Liver (tissue), 9 donors: ENCODE results near the gene PITPNC1. TPM values are rescaled to one million over a fixed set of nuclear protein-coding genes. Genes with fewer than 3 reads are reported as not detected.

ENCODE experiments used
- DNase-seq: peaks from one replicate; pipeline ENCODE4 v3.0.0-alpha.2; 2017; ENCODE audit warnings: low spot score
- H3K27ac ChIP-seq, 2 donors: one replicate each; pipeline ENCODE4 v1.7.0; 2013; ENCODE audit warnings: inconsistent platforms in 2 of 2, low read length in 2 of 2, control low read depth in 1 of 2, low read depth in 1 of 2, mild to moderate bottlenecking in 1 of 2
- H3K27me3 ChIP-seq, 4 donors: one replicate each; pipeline versions ENCODE4 v1.6.1 to v1.7.0; 2013; ENCODE audit warnings: low read length in 3 of 4, inconsistent platforms in 1 of 4, mild to moderate bottlenecking in 1 of 4, moderate library complexity in 1 of 4; ENCODE audit not compliant: control insufficient read depth in 4 of 4, insufficient read depth in 4 of 4
- H3K36me3 ChIP-seq, 4 donors: one replicate each; pipeline versions ENCODE4 v1.6.1 to v1.7.0; 2013; ENCODE audit warnings: low read length in 3 of 4, mild to moderate bottlenecking in 3 of 4, low read depth in 1 of 4, moderate library complexity in 1 of 4; ENCODE audit not compliant: control insufficient read depth in 4 of 4, insufficient read depth in 3 of 4
- H3K4me1 ChIP-seq, 4 donors: one replicate each; pipeline versions ENCODE4 v1.6.1 to v1.7.0; 2013; ENCODE audit warnings: low read length in 3 of 4, mild to moderate bottlenecking in 3 of 4, moderate library complexity in 1 of 4; ENCODE audit not compliant: control insufficient read depth in 4 of 4, insufficient read depth in 4 of 4
- H3K4me3 ChIP-seq, 3 donors: one replicate each; pipeline versions ENCODE4 v1.6.1 to v1.7.0; 2013; ENCODE audit warnings: low read length in 3 of 3, control low read depth in 1 of 3, low read depth in 1 of 3, mild to moderate bottlenecking in 1 of 3
- H3K9ac ChIP-seq, 2 donors: one replicate each; pipeline ENCODE4 v1.7.0; 2013; ENCODE audit warnings: low read length in 2 of 2, mild to moderate bottlenecking in 2 of 2, moderate library complexity in 2 of 2, control low read depth in 1 of 2, low read depth in 1 of 2
- H3K9me3 ChIP-seq, 4 donors: one replicate each; pipeline versions ENCODE4 v1.6.1 to v1.7.0; 2013; ENCODE audit warnings: low read length in 3 of 4; ENCODE audit not compliant: control insufficient read depth in 4 of 4
- FOXA1 ChIP-seq: IDR thresholded peaks from 2 replicates; pipeline ENCODE4 v1.6.1; 2016; ENCODE audit warnings: antibody characterized with exemption
- FOXA2 ChIP-seq: IDR thresholded peaks from 2 replicates; pipeline ENCODE4 v1.6.1; 2016; ENCODE audit warnings: antibody characterized with exemption
- GABPA ChIP-seq, 2 donors: IDR thresholded peaks in 1 of 2; conservative IDR thresholded peaks in 1 of 2; 2 replicates each; pipeline ENCODE4 v1.6.1; 2016; ENCODE audit warnings: antibody characterized with exemption in 2 of 2, mild to moderate bottlenecking in 1 of 2, moderate library complexity in 1 of 2
- HNF4A ChIP-seq, 2 donors: conservative IDR thresholded peaks; 2 replicates each; pipeline ENCODE4 v1.6.1; 2016; ENCODE audit warnings: antibody characterized with exemption in 2 of 2, mild to moderate bottlenecking in 2 of 2
- HNF4G ChIP-seq: IDR thresholded peaks from 2 replicates; pipeline ENCODE4 v1.6.1; 2016; ENCODE audit warnings: antibody characterized with exemption
- JUND ChIP-seq, 2 donors: IDR thresholded peaks; 2 replicates each; pipeline ENCODE4 v1.6.1; 2016; ENCODE audit warnings: antibody characterized with exemption in 2 of 2
- RXRA ChIP-seq, 2 donors: IDR thresholded peaks; 2 replicates each; pipeline ENCODE4 v1.6.1; 2017 to 2018; ENCODE audit warnings: antibody characterized with exemption in 2 of 2, mild to moderate bottlenecking in 1 of 2
- SP1 ChIP-seq: IDR thresholded peaks from 2 replicates; pipeline ENCODE4 v1.6.1; 2018; ENCODE audit warnings: antibody characterized with exemption, mild to moderate bottlenecking
- TAF1 ChIP-seq: conservative IDR thresholded peaks from 2 replicates; pipeline ENCODE4 v1.6.1; 2016; ENCODE audit warnings: antibody characterized with exemption, mild to moderate bottlenecking
- WGBS: extraction: QIAGEN DNeasy Blood & Tissue Kit; methylation state at CpG from one replicate; pipeline ENCODE4 v1.1.7; 2013; 5-methylcytosine and 5-hydroxymethylcytosine counted together
- polyA plus RNA-seq, 2 donors: library from polyadenylated mRNA; stranded (reverse) in 1 of 2; unstranded in 1 of 2; fragments of 200-250 nt in 1 of 2; fragments of >200 nt in 1 of 2; fragmentation: Nextera tagmentation in 1 of 2; extraction: Ambion mirVana in 1 of 2; gene quantifications; one replicate each; pipeline versions ENCODE4 v1.2.1 to v1.2.3, GENCODE V29; 2013 to 2015
- total RNA-seq, 2 donors: library from RNA; depleted of rRNA; stranded (reverse); fragments of >200 nt; gene quantifications; one replicate each; pipeline ENCODE4 v1.2.3, GENCODE V29; 2014
- TF ChIP-seq, protein P1 (sequence below): IDR thresholded peaks from 2 replicates; pipeline ENCODE4 v1.6.1; 2016; ENCODE audit warnings: antibody characterized with exemption
- TF ChIP-seq, protein P2 (sequence below): IDR thresholded peaks from 2 replicates; pipeline ENCODE4 v1.6.1; 2016; ENCODE audit warnings: antibody characterized with exemption
- TF ChIP-seq, protein P3 (sequence below): fragments of 150-350 bp; IDR thresholded peaks from 2 replicates; pipeline ENCODE4 v1.5.1; 2017; ENCODE audit warnings: improper control_type of control experiment, low read depth, low read length; ENCODE audit not compliant: missing input control
- TF ChIP-seq, protein P4 (sequence below): IDR thresholded peaks from 2 replicates; pipeline ENCODE4 v1.6.1; 2016; ENCODE audit warnings: antibody characterized with exemption, mild to moderate bottlenecking
- TF ChIP-seq, protein P5 (sequence below): IDR thresholded peaks from 2 replicates; pipeline ENCODE4 v1.6.1; 2016; ENCODE audit warnings: antibody characterized with exemption
- donor health status: healthy.
- donor health status: healthy.
- donor health status: healthy.
- donor health status: healthy.
- donor health status: healthy.

The PITPNC1 gene
- total and polyA plus RNA-seq, 4 donors: 2.3 to 10.2 (median 5.7) TPM

DNA sequence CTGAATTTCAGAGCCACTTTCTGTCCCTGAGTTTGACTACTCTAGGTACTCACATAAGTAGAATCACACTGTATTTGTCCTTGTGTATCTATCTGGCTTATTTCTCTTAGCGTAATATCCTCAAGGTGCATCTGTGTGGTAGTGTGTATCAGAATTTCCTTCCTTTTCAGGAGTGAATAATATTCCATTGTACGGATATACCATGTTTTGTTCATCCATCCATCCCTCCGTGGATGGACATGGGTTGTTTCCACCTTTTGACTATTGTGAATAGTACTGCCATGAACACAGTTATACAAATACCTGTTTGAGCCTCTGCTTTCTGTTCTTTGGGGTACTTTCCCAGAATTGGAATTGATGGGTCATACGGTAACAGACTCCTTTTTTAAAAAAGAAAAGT lies 111.7 kb downstream of the PITPNC1 start (continued):
- TF ChIP-seq, protein P1, sequence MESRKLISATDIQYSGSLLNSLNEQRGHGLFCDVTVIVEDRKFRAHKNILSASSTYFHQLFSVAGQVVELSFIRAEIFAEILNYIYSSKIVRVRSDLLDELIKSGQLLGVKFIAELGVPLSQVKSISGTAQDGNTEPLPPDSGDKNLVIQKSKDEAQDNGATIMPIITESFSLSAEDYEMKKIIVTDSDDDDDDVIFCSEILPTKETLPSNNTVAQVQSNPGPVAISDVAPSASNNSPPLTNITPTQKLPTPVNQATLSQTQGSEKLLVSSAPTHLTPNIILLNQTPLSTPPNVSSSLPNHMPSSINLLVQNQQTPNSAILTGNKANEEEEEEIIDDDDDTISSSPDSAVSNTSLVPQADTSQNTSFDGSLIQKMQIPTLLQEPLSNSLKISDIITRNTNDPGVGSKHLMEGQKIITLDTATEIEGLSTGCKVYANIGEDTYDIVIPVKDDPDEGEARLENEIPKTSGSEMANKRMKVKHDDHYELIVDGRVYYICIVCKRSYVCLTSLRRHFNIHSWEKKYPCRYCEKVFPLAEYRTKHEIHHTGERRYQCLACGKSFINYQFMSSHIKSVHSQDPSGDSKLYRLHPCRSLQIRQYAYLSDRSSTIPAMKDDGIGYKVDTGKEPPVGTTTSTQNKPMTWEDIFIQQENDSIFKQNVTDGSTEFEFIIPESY: no peak

DNA sequence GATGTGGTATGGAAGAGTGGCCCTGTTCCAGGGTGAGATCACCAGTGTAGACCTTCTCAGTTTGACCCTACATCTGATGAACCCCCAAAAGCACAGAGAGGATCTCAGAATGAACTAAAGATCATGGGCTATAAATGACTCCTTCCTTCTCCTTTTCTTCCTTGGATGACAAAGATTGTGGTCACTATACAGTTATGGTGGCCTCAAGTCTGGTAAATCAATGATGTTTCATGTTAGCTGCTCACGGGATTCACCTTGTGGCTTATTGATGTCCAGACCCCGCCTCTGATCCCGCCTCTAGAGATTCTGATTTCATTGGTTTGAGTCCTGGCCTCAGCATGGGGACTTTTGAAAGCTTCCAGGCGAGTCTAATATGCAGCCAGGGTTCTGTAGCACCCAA lies 112.2 kb downstream of the PITPNC1 start:
- Histone ChIP-seq H3K9me3 (no peaks in the 10 kb centered on the region), H3K9ac (no peak overlapping the region), H3K27ac (no peak overlapping the region), H3K4me3 (no peak overlapping the region), H3K36me3 (no peaks in the 10 kb centered on the region), H3K27me3 (no peaks in the 10 kb centered on the region), H3K4me1 (peaks cover 3 to 9% (median 6%) of the 10 kb centered on the region in 4 donors)
- DNase-seq: no peak
- no peak for TF ChIP-seq HNF4G
- TF ChIP-seq GABPA (IDR thresholded peaks at IDR 0.05 in 1 of 2, conservative IDR thresholded peaks at IDR 0.05 in 1 of 2): no peak
- no peak for TF ChIP-seq FOXA2
- TF ChIP-seq FOXA1: no peak
- TF ChIP-seq, protein P2, sequence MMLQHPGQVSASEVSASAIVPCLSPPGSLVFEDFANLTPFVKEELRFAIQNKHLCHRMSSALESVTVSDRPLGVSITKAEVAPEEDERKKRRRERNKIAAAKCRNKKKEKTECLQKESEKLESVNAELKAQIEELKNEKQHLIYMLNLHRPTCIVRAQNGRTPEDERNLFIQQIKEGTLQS: no peak
- WGBS: 94% methylated on average over 4 of the region's 4 CpGs

DNA sequence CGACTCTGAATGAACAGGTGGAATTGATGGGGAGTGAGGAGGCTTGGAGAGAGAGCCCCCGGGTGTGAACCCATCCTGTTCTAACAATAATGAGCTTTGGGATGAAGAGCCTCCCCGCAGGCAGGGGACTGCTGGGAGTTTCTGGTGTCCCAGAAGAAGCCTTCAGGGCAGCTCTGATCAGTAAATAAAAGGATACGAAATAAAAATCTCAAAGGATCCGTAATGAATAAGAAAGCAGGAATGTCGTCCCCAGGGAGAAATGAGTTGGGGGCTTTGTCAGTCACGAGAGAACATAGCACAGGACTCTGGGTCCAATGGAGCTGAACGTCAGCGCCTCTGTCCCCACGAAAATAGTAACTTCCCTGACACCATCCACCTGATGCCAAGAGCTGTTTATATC lies 113.4 kb downstream of the PITPNC1 start:
- H3K4me1 ChIP-seq: peaks cover 3 to 9% (median 6%) of the 10 kb centered on the region in 4 donors
- no peak for DNase-seq
- WGBS: 82% methylated on average over 10 of the region's 10 CpGs
- no peak overlapping the region for H3K27ac ChIP-seq
- no peaks in the 10 kb centered on the region for H3K27me3 ChIP-seq
- H3K9ac ChIP-seq: no peak overlapping the region
- TF ChIP-seq HNF4G (no peak), SP1 (no peak), GABPA (IDR thresholded peaks at IDR 0.05 in 1 of 2, conservative IDR thresholded peaks at IDR 0.05 in 1 of 2) (no peak), FOXA1 (no peak)
- TF ChIP-seq, protein P3, sequence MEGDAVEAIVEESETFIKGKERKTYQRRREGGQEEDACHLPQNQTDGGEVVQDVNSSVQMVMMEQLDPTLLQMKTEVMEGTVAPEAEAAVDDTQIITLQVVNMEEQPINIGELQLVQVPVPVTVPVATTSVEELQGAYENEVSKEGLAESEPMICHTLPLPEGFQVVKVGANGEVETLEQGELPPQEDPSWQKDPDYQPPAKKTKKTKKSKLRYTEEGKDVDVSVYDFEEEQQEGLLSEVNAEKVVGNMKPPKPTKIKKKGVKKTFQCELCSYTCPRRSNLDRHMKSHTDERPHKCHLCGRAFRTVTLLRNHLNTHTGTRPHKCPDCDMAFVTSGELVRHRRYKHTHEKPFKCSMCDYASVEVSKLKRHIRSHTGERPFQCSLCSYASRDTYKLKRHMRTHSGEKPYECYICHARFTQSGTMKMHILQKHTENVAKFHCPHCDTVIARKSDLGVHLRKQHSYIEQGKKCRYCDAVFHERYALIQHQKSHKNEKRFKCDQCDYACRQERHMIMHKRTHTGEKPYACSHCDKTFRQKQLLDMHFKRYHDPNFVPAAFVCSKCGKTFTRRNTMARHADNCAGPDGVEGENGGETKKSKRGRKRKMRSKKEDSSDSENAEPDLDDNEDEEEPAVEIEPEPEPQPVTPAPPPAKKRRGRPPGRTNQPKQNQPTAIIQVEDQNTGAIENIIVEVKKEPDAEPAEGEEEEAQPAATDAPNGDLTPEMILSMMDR: peak; percentile 1
- no peak overlapping the region for H3K4me3 ChIP-seq
- no peaks in the 10 kb centered on the region for H3K36me3 ChIP-seq
- H3K9me3 ChIP-seq: no peaks in the 10 kb centered on the region

DNA sequence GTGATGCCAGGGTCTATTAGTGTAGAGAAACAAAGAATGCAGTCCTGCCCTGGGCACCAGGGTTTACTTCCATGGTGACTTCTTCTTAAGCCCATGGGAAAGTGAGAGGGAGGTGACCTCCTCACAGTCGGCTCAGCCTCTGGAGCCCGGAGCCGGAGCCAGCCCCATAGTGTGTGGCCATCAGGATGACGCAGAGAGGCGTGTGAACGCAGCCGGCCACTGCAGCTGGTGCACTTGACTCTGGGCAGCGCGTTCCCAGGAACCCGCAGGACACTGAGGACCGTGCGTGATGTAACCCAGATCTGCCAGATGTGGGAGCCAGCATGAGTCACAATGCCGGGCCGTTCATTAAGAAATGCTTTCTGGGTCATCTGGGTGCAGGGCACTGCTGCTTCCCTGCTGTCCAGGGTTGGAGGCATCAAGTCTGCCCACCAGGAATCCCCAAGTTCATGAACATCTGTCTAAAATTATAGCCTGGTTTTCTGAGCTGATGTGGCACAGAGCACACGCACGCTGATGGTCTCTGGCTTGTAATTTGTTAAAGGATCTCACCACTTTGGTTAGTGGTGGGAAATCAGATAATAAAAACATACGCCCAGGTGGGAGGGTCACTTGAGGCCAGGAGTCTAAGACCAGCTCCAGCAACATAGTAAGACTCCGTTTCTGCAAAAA lies 114.1 kb downstream of the PITPNC1 start:
- no peak overlapping the region for H3K4me3 ChIP-seq
- WGBS: 78% methylated on average over 18 of the region's 18 CpGs
- TF ChIP-seq, protein P4, sequence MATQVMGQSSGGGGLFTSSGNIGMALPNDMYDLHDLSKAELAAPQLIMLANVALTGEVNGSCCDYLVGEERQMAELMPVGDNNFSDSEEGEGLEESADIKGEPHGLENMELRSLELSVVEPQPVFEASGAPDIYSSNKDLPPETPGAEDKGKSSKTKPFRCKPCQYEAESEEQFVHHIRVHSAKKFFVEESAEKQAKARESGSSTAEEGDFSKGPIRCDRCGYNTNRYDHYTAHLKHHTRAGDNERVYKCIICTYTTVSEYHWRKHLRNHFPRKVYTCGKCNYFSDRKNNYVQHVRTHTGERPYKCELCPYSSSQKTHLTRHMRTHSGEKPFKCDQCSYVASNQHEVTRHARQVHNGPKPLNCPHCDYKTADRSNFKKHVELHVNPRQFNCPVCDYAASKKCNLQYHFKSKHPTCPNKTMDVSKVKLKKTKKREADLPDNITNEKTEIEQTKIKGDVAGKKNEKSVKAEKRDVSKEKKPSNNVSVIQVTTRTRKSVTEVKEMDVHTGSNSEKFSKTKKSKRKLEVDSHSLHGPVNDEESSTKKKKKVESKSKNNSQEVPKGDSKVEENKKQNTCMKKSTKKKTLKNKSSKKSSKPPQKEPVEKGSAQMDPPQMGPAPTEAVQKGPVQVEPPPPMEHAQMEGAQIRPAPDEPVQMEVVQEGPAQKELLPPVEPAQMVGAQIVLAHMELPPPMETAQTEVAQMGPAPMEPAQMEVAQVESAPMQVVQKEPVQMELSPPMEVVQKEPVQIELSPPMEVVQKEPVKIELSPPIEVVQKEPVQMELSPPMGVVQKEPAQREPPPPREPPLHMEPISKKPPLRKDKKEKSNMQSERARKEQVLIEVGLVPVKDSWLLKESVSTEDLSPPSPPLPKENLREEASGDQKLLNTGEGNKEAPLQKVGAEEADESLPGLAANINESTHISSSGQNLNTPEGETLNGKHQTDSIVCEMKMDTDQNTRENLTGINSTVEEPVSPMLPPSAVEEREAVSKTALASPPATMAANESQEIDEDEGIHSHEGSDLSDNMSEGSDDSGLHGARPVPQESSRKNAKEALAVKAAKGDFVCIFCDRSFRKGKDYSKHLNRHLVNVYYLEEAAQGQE: no peak
- no peak for TF ChIP-seq FOXA2
- TF ChIP-seq, protein P1: no peak
- no peak for TF ChIP-seq FOXA1
- no peak for TF ChIP-seq HNF4G
- no peak for TF ChIP-seq HNF4A (conservative IDR thresholded peaks at IDR 0.05)
- TF ChIP-seq RXRA (IDR thresholded peaks at IDR 0.05): no peak
- TF ChIP-seq JUND (IDR thresholded peaks at IDR 0.05): no peak
- no peak for TF ChIP-seq SP1
- TF ChIP-seq TAF1: no peak
- TF ChIP-seq, protein P5, sequence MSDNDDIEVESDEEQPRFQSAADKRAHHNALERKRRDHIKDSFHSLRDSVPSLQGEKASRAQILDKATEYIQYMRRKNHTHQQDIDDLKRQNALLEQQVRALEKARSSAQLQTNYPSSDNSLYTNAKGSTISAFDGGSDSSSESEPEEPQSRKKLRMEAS: no peak

More for the DNA sequence above, 114.1 kb downstream of the PITPNC1 start:
- Histone ChIP-seq H3K27ac (no peak overlapping the region), H3K9ac (no peak overlapping the region), H3K4me1 (peaks cover 3 to 9% (median 6%) of the 10 kb centered on the region in 4 donors), H3K9me3 (no peaks in the 10 kb centered on the region), H3K27me3 (no peaks in the 10 kb centered on the region), H3K36me3 (no peaks in the 10 kb centered on the region)
- DNase-seq: no peak
